GM21619 (cell line): Measurements from ENCODE around the gene JAZF1.

Experiments
- ATAC-seq: cut with Tn5 transposase; IDR thresholded peaks from one replicate; pipeline ENCODE4 v1.9.1; 2021; ENCODE audit not compliant: unreplicated experiment

JAZF1 gene

GRCh38 chr7:27795977-27796376 is 384.6 kb downstream of the JAZF1 start:
- no peak for ATAC-seq

- ATAC-seq, result no peak
Observed at GRCh38 chr7:27793780-27794179, 386.8 kb downstream of the JAZF1 start.

DNA sequence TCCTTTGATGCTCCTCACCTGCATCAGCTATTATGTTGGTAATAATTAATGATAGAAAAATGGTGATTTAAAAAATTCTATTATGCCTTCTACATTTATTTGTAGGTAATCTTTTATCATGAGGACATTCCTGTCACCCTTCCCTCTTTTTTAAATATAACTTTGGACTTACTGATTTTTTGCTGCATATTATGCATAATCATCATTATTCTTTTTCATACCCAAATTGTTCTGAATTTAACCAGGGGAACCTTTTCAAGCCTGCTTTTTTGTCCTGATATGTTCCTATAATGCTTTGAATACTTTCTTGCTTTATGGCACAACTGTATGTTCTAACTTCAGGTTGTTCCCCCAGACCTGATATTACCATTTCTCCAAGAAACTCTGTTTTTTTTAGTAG is 392.2 kb downstream of the JAZF1 start:
- no peak for ATAC-seq

- no peak for ATAC-seq
Observed at GRCh38 chr7:27784399-27785053, 396.1 kb downstream of the JAZF1 start.

- no peak for ATAC-seq
Observed at GRCh38 chr7:27782849-27783248, 397.7 kb downstream of the JAZF1 start.

- no peak for ATAC-seq
Observed at GRCh38 chr7:27781188-27781587, 399.4 kb downstream of the JAZF1 start.
